PC-3 (cell line): ENCODE data around the gene AMPD1. TPM values are rescaled to one million over a fixed set of nuclear protein-coding genes. Genes with fewer than 3 reads are reported as not detected.
A peak's percentile ranks its signal among the peaks of the same experiment; 100 is the strongest.

Experiments
- ATAC-seq: fragments of 200-7000 bp; cut with Tn5 transposase; 2 replicates; pipeline ENCODE4 v1.9.1; 2020; ENCODE audit warnings: mild to moderate bottlenecking, moderate library complexity
- BruUV-seq: library from RNA; stranded (reverse); fragments of 400-500 nt; replicated peaks from 2 replicates; lab custom pipeline; 2021; lab: Mats Ljungman, UMichigan
- CTCF ChIA-PET: fragments of 300-600 bp; sonication (Branson Sonifier 250); formaldehyde crosslinking; loops from one replicate; lab custom pipeline; 2022; ENCODE audit warnings: antibody characterized with exemption; lab: Charles Lee
- POLR2A ChIA-PET: fragments of 300-600 bp; sonication (Branson Sonifier 250); formaldehyde crosslinking; loops from one replicate; lab custom pipeline; 2022; ENCODE audit warnings: antibody characterized with exemption; ENCODE audit not compliant: unreplicated experiment; lab: Charles Lee
- DNase-seq: peaks from one replicate; pipeline ENCODE4 v3.0.0-alpha.2; 2015
- H2AFZ ChIP-seq: fragments of 300-600 bp; sonication (generic); 2 replicates; pipeline ENCODE4 v1.6.0; 2016; ENCODE audit warnings: antibody characterized with exemption, low read length
- H3F3A ChIP-seq: fragments of 300-600 bp; sonication (generic); one replicate; pipeline ENCODE4 v1.6.0; 2017; ENCODE audit warnings: antibody characterized with exemption, low read length, control low read depth, mild to moderate bottlenecking; ENCODE audit not compliant: unreplicated experiment
- H3K27ac ChIP-seq: fragments of 300-600 bp; sonication (generic); 2 replicates; pipeline ENCODE4 v1.5.1; 2016; ENCODE audit warnings: mild to moderate bottlenecking, low read length
- H3K27me3 ChIP-seq: fragments of 300-600 bp; sonication (generic); 2 replicates; pipeline ENCODE4 v1.6.1; 2016; ENCODE audit warnings: low read length, mixed read lengths
- H3K36me3 ChIP-seq: fragments of 300-600 bp; sonication (generic); 2 replicates; pipeline ENCODE4 v1.6.1; 2016; ENCODE audit warnings: low read depth, mixed run types, low read length, mixed read lengths
- H3K4me1 ChIP-seq: fragments of 300-600 bp; sonication (generic); 2 replicates; pipeline ENCODE4 v1.5.1; 2016; ENCODE audit warnings: low read length; ENCODE audit not compliant: insufficient read depth
- H3K4me2 ChIP-seq: fragments of 300-600 bp; sonication (generic); 2 replicates; pipeline ENCODE4 v1.6.0; 2016; ENCODE audit warnings: low read length
- H3K4me3 ChIP-seq: fragments of 300-600 bp; sonication (generic); 2 replicates; pipeline ENCODE4 v1.5.1; 2016; ENCODE audit warnings: mild to moderate bottlenecking, low read length, mixed read lengths
- H3K79me2 ChIP-seq: fragments of 300-600 bp; sonication (generic); 2 replicates; pipeline ENCODE4 v1.6.1; 2017; ENCODE audit warnings: low read length, mixed read lengths
- H3K9ac ChIP-seq: fragments of 300-600 bp; sonication (generic); 2 replicates; pipeline ENCODE4 v1.6.0; 2016; ENCODE audit warnings: mild to moderate bottlenecking, low read length
- H3K9me2 ChIP-seq: fragments of 300-600 bp; sonication (generic); replicated peaks from 2 replicates; pipeline ENCODE4 v1.6.1; 2016; ENCODE audit warnings: mixed run types, low read length, mixed read lengths
- H3K9me3 ChIP-seq: fragments of 300-600 bp; sonication (generic); 2 replicates; pipeline ENCODE4 v1.6.1; 2016; ENCODE audit warnings: low read length, mixed read lengths
- H4K20me1 ChIP-seq: fragments of 300-600 bp; sonication (generic); 2 replicates; pipeline ENCODE4 v1.6.1; 2016; ENCODE audit warnings: low read length, mixed read lengths
- EZH2 ChIP-seq: fragments of 300-600 bp; sonication (generic); IDR thresholded peaks from one replicate; pipeline ENCODE4 v1.6.1; 2017; ENCODE audit warnings: antibody characterized with exemption, mild to moderate bottlenecking, low read length; ENCODE audit not compliant: unreplicated experiment
- EZH2phosphoT487 ChIP-seq: fragments of 300-600 bp; sonication (generic); IDR thresholded peaks from 2 replicates; pipeline ENCODE4 v1.6.1; 2018; ENCODE audit warnings: mild to moderate bottlenecking, antibody characterized with exemption, low read length, borderline replicate concordance
- intact Hi-C: fragments of 100-400 bp; cut with micrococcal nuclease; formaldehyde crosslinking; loops from 2 replicates; pipeline ENCODE4 v1.9.0; 2023
- total RNA-seq: library from RNA; depleted of rRNA; stranded (reverse); fragments of >200 nt; gene quantifications from 2 replicates; pipeline ENCODE4 v1.2.3, GENCODE V29; 2014
- TF ChIP-seq, protein P1 (sequence below): fragments of 300-600 bp; sonication (generic); conservative IDR thresholded peaks from 2 replicates; pipeline ENCODE4 v1.5.1; 2017; ENCODE audit warnings: antibody characterized with exemption, low read depth, mild to moderate bottlenecking, low read length

Gene AMPD1
- total RNA-seq, 1 experiment from 2014 or later, result not detected

DNA sequence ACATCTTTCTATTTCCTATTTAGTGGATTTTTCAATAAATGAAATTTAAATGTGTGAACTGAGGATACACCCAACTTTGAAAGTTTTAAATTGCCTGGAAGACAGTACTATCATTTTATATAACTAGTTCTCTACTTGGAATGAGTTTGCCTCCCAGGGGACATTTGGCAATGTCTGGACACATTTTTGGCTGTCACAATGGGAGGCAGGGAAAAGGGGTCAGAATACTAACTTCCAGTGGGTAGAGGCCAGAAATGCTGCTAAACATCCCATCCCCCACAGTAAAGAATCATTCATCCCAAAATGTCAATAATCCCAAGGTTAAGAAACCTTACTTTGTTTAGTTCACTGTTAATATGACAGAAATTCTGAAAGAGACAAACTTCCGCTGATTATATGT lies 34.4 kb upstream of the AMPD1 start:
- ATAC-seq, result no peak
- BruUV-seq, result TSS peak; percentile 7
- no peaks in the 10 kb centered on the region for H3K4me1 ChIP-seq
- H3K4me2 ChIP-seq, result no peak overlapping the region
- H3K9ac ChIP-seq, result no peak overlapping the region
- H3K27me3 ChIP-seq, result no peaks in the 10 kb centered on the region
- no peak overlapping the region for H2AFZ ChIP-seq
- peaks cover 94% of the 10 kb centered on the region for H3K36me3 ChIP-seq
- no peaks in the 10 kb centered on the region for H3F3A ChIP-seq
- ChIA-PET POLR2A (no interaction called here), CTCF (no interaction called here)
- H3K9me2 ChIP-seq, result no peaks in the 10 kb centered on the region
- no peak overlapping the region for H3K4me3 ChIP-seq
- H3K79me2 ChIP-seq, result peaks cover 4% of the 10 kb centered on the region; the same call in 1 of the 2 replicates
- no peak for DNase-seq
- H4K20me1 ChIP-seq, result no peaks in the 10 kb centered on the region; the same call in 1 of the 2 replicates
- TF ChIP-seq, protein P1, sequence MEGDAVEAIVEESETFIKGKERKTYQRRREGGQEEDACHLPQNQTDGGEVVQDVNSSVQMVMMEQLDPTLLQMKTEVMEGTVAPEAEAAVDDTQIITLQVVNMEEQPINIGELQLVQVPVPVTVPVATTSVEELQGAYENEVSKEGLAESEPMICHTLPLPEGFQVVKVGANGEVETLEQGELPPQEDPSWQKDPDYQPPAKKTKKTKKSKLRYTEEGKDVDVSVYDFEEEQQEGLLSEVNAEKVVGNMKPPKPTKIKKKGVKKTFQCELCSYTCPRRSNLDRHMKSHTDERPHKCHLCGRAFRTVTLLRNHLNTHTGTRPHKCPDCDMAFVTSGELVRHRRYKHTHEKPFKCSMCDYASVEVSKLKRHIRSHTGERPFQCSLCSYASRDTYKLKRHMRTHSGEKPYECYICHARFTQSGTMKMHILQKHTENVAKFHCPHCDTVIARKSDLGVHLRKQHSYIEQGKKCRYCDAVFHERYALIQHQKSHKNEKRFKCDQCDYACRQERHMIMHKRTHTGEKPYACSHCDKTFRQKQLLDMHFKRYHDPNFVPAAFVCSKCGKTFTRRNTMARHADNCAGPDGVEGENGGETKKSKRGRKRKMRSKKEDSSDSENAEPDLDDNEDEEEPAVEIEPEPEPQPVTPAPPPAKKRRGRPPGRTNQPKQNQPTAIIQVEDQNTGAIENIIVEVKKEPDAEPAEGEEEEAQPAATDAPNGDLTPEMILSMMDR, result no peak
- no peak for TF ChIP-seq EZH2
- TF ChIP-seq EZH2phosphoT487, result no peak
- intact Hi-C loops, result no loop called here
- no peaks in the 10 kb centered on the region for H3K9me3 ChIP-seq
- no peak overlapping the region for H3K27ac ChIP-seq

DNA sequence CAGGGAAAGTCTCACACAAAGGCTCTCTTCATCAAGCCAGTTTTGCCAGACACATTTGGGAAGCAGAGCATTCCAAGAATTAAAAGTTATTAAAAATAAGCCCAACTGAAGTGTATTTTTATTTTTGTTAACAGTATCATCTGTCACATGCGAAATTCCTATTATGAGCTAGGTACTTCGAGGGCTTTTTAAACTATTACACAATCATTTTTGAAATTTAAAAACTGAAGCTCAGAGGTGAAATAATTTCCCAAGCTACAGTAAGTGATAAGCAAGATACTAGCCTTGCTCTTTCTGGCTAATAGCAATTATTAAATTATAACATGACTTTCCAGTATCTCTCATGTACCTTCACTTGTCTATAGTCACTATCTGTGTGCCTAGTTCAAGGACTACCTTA lies 33.2 kb upstream of the AMPD1 start:
- Histone ChIP-seq H3K4me3 (no peak overlapping the region), H3K27ac (no peak overlapping the region), H2AFZ (no peak overlapping the region), H3K36me3 (peaks cover 93% of the 10 kb centered on the region), H3K79me2 (peaks cover 4% of the 10 kb centered on the region; the same call in 1 of the 2 replicates), H3K9me2 (no peaks in the 10 kb centered on the region), H3K9ac (no peak overlapping the region), H4K20me1 (no peaks in the 10 kb centered on the region; the same call in 1 of the 2 replicates), H3K4me2 (no peak overlapping the region), H3K27me3 (no peaks in the 10 kb centered on the region), H3K4me1 (no peaks in the 10 kb centered on the region), H3K9me3 (no peaks in the 10 kb centered on the region), H3F3A (no peaks in the 10 kb centered on the region)
- ChIA-PET POLR2A (interaction anchor here (0.6 kb wide), 1 partner anchor 29 kb away, joined by 4 read pairs; no protein-coding TSS in a partner anchor), CTCF (no interaction called here)
- no peak for TF ChIP-seq EZH2phosphoT487
- TF ChIP-seq, protein P1, result no peak
- TF ChIP-seq EZH2, result no peak
- BruUV-seq, result no TSS peak
- no peak for ATAC-seq
- intact Hi-C loops, result no loop called here
- no peak for DNase-seq

DNA sequence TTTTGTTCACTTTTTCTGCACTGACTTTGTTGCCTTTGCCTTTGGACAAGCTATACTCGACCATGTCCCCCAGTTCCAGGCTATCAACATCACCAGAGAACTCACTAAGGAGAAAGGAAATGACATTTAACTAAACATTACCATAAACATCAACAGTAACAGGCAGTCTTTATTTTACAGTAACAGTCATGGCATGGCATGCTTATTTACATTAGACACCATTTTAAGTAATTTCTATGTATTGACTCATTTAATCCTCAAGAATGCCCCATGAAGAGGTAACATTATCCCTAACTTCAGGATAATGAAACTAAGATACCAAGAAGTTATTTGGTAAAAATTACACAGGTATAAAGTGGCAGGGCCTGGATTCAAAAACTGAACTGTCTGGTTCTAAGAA lies 29.9 kb upstream of the AMPD1 start:
- no TSS peak for BruUV-seq

More for the DNA sequence above, 29.9 kb upstream of the AMPD1 start:
- Histone ChIP-seq H3K4me3 (no peak overlapping the region), H3K4me1 (peaks cover 4% of the 10 kb centered on the region), H3K9me3 (no peaks in the 10 kb centered on the region), H3K9me2 (no peaks in the 10 kb centered on the region), H3K36me3 (peaks cover 92% of the 10 kb centered on the region), H3K27ac (no peak overlapping the region), H3K9ac (no peak overlapping the region), H3K4me2 (no peak overlapping the region), H3F3A (no peaks in the 10 kb centered on the region), H3K79me2 (peaks cover 4% of the 10 kb centered on the region; the same call in 1 of the 2 replicates), H3K27me3 (no peaks in the 10 kb centered on the region), H4K20me1 (no peaks in the 10 kb centered on the region), H2AFZ (no peak overlapping the region)
- POLR2A ChIA-PET, result no interaction called here
- CTCF ChIA-PET, result no interaction called here
- intact Hi-C loops, result no loop called here
- ATAC-seq (no peak), DNase-seq (no peak)
- no peak for TF ChIP-seq EZH2phosphoT487
- TF ChIP-seq EZH2, result no peak
- TF ChIP-seq, protein P1, result no peak
